SK-N-SH (cell line): ENCODE results near the gene CYP46A1. TPM values are rescaled to one million over a fixed set of nuclear protein-coding genes. Genes with fewer than 3 reads are reported as not detected.

Experiments used
- CTCF ChIA-PET: fragments of 300-600, 350-600 bp; formaldehyde crosslinking; extraction: SDS; loops from one replicate; lab custom pipeline; 2021; lab: Yijun Ruan, JAX
- POLR2A ChIA-PET: fragments of 350-600 bp; sonication (Branson Sonifier 250); formaldehyde crosslinking; extraction: SDS; loops from one replicate; lab custom pipeline; 2020; ENCODE audit warnings: antibody characterized with exemption, inconsistent platforms; lab: Yijun Ruan, JAX
- DNase-seq: peaks from one replicate; pipeline ENCODE4 v3.0.0; 2012
- H2AFZ ChIP-seq: fragments of 200-600 bp; sonication (generic); 2 replicates; pipeline ENCODE4 v1.8.1; 2016; ENCODE audit warnings: antibody characterized with exemption, mild to moderate bottlenecking, low read depth
- H3F3A ChIP-seq: fragments of 200-600 bp; sonication (generic); replicated peaks from 2 replicates; pipeline ENCODE3; 2016; ENCODE audit warnings: antibody characterized with exemption, mild to moderate bottlenecking; ENCODE audit not compliant: insufficient read depth
- H3K27ac ChIP-seq, 2 experiments: fragments of 200-500 bp in 1 of 2; fragments of 200-600 bp in 1 of 2; sonication (Bioruptor generic) in 1 of 2; sonication (generic), shearing (Covaris generic) in 1 of 2; 2 replicates each; pipeline versions ENCODE4 v1.5.1 to v1.6.1; 2014 to 2016; ENCODE audit warnings: low read depth in 2 of 2, inconsistent platforms in 1 of 2, low read length in 1 of 2, mild to moderate bottlenecking in 1 of 2, mixed read lengths in 1 of 2
- H3K27me3 ChIP-seq: fragments of 200-600 bp; sonication (generic), shearing (Covaris generic); 2 replicates; pipeline ENCODE4 v1.6.1; 2016; ENCODE audit warnings: mixed run types; ENCODE audit not compliant: insufficient read depth
- H3K36me3 ChIP-seq, 2 experiments: fragments of 200-500 bp in 1 of 2; fragments of 200-600 bp in 1 of 2; sonication (Bioruptor generic) in 1 of 2; sonication (generic) in 1 of 2; replicated peaks in 1 of 2; 2 replicates each; pipeline versions ENCODE3 to v1.5.1; 2014 to 2016; ENCODE audit warnings: low read length in 1 of 2, mild to moderate bottlenecking in 1 of 2; ENCODE audit not compliant: insufficient read depth in 2 of 2, control insufficient read depth in 1 of 2
- H3K4me1 ChIP-seq, 2 experiments: fragments of 200-500 bp in 1 of 2; fragments of 200-600 bp in 1 of 2; sonication (Bioruptor generic) in 1 of 2; sonication (generic), shearing (Covaris generic) in 1 of 2; 2 replicates each; pipeline versions ENCODE4 v1.5.1 to v1.6.1; 2014 to 2016; ENCODE audit warnings: low read depth in 1 of 2, low read length in 1 of 2, mixed run types in 1 of 2; ENCODE audit not compliant: insufficient read depth in 2 of 2, control insufficient read depth in 1 of 2
- H3K4me2 ChIP-seq: fragments of 200-600 bp; sonication (generic), shearing (Covaris generic); 2 replicates; pipeline ENCODE4 v1.6.1; 2017; ENCODE audit warnings: mixed run types
- H3K4me3 ChIP-seq, 2 experiments: fragments of 200-500 bp in 1 of 2; fragments of 200-600 bp in 1 of 2; sonication (Bioruptor generic) in 1 of 2; sonication (generic), shearing (Covaris generic) in 1 of 2; 2 replicates each; pipeline versions ENCODE4 v1.5.1 to v1.8.1; 2014 to 2016; ENCODE audit warnings: low read depth in 2 of 2, inconsistent platforms in 1 of 2, low read length in 1 of 2, mild to moderate bottlenecking in 1 of 2, mixed read lengths in 1 of 2, moderate library complexity in 1 of 2
- H3K79me2 ChIP-seq: fragments of 200-600 bp; sonication (generic); 2 replicates; pipeline ENCODE4 v1.8.1; 2017; ENCODE audit warnings: mild to moderate bottlenecking; ENCODE audit not compliant: insufficient read depth
- H3K9ac ChIP-seq: fragments of 200-600 bp; sonication (generic); 2 replicates; pipeline ENCODE4 v1.6.1; 2017; ENCODE audit warnings: mixed run types
- H3K9me2 ChIP-seq: fragments of 200-600 bp; sonication (generic); 2 replicates; pipeline ENCODE4 v1.6.1; 2017; ENCODE audit warnings: mixed run types
- H3K9me3 ChIP-seq: fragments of 200-600 bp; sonication (generic); 2 replicates; pipeline ENCODE4 v1.6.1; 2017; ENCODE audit warnings: mixed run types, mild to moderate bottlenecking, moderate library complexity
- H4K20me1 ChIP-seq: fragments of 200-600 bp; sonication (generic); 2 replicates; pipeline ENCODE4 v1.6.1; 2017; ENCODE audit warnings: mild to moderate bottlenecking, mixed run types; ENCODE audit not compliant: insufficient read depth
- ELF1 ChIP-seq: IDR thresholded peaks from 2 replicates; pipeline ENCODE4 v1.4.0; 2012
- FOSL2 ChIP-seq: IDR thresholded peaks from 2 replicates; pipeline ENCODE4 v1.4.0; 2012; ENCODE audit warnings: low read depth, mild to moderate bottlenecking, moderate library complexity, borderline replicate concordance
- FOXM1 ChIP-seq: IDR thresholded peaks from 2 replicates; pipeline ENCODE4 v1.4.0; 2012; ENCODE audit warnings: low read depth, mild to moderate bottlenecking
- JUND ChIP-seq: IDR thresholded peaks from 2 replicates; pipeline ENCODE4 v1.4.0; 2012
- NRF1 ChIP-seq: IDR thresholded peaks from 2 replicates; pipeline ENCODE4 v1.6.1; 2012; ENCODE audit warnings: low read depth, mild to moderate bottlenecking, low read length
- PBX3 ChIP-seq: IDR thresholded peaks from 2 replicates; pipeline ENCODE4; 2012
- REST ChIP-seq: IDR thresholded peaks from 2 replicates; pipeline ENCODE4 v1.6.1; 2012; ENCODE audit warnings: mild to moderate bottlenecking, low read depth, low read length, moderate library complexity
- RFX5 ChIP-seq: IDR thresholded peaks from 2 replicates; pipeline ENCODE4 v1.6.1; 2012; ENCODE audit warnings: mild to moderate bottlenecking, improper control_type of control experiment, low read length
- RXRA ChIP-seq: IDR thresholded peaks from 2 replicates; pipeline ENCODE4 v1.4.0; 2012; ENCODE audit warnings: low read depth, mild to moderate bottlenecking, borderline replicate concordance
- TAF1 ChIP-seq: IDR thresholded peaks from 2 replicates; pipeline ENCODE4 v1.6.1; 2012; ENCODE audit warnings: low read depth, mild to moderate bottlenecking, low read length, moderate library complexity, borderline replicate concordance
- TCF12 ChIP-seq: IDR thresholded peaks from 2 replicates; pipeline ENCODE4 v1.4.0; 2012
- WGBS: methylation state at CpG from one replicate; pipeline ENCODE4 v1.1.6; 2017; ENCODE audit warnings: low lambda C conversion rate; 5-methylcytosine and 5-hydroxymethylcytosine counted together
- polyA plus RNA-seq, 3 experiments: library from polyadenylated mRNA; depleted of rRNA; stranded (reverse); fragments of >200 nt; gene quantifications; 2 replicates each; pipeline ENCODE4 v1.2.3, GENCODE V29; 2012
- TF ChIP-seq, protein P1 (sequence below): fragments of 150-350 bp; IDR thresholded peaks from 2 replicates; pipeline ENCODE4 v1.6.1; 2016; ENCODE audit warnings: mild to moderate bottlenecking, low read depth, low read length

The CYP46A1 gene
- polyA plus RNA-seq, 1 of the 3 experiments (the other 2 are of a cell fraction), result 0.30 TPM

DNA sequence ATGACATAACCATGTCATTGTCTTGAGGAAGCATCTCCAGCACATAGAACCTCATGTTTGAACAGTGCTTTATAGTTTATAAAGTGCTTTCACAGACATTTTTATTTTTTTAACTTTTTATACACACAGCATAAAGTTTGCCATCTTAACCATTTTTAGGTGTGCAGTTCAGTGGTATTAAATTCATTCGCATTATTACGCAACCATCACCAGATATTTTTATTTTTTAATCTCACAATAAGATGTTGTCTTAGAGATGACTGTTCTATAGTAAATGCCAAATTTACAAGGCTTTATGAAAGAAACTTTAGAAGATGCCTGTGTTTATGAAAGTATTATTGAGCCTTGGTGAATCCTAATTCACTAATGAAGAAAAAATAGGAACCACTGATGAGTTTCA, 19.9 kb downstream of the CYP46A1 start:
- DNase-seq, result no peak
- H3K27me3 ChIP-seq, result no peaks in the 10 kb centered on the region
- 78% methylated on average over 2 of the region's 2 CpGs for WGBS

More for the DNA sequence above, 19.9 kb downstream of the CYP46A1 start:
- Histone ChIP-seq H3K4me2 (no peak overlapping the region), H3K79me2 (no peaks in the 10 kb centered on the region), H3K4me1 (no peaks in the 10 kb centered on the region), H3K9ac (no peak overlapping the region), H3K27ac (no peak overlapping the region), H2AFZ (no peak overlapping the region), H3K4me3 (no peak overlapping the region)
- POLR2A ChIA-PET, result no interaction called here
- TF ChIP-seq PBX3 (no peak), JUND (no peak), NRF1 (no peak), REST (no peak), TCF12 (no peak), RFX5 (no peak), FOSL2 (no peak), RXRA (no peak), FOXM1 (no peak), TAF1 (no peak), ELF1 (no peak)
- TF ChIP-seq, protein P1, sequence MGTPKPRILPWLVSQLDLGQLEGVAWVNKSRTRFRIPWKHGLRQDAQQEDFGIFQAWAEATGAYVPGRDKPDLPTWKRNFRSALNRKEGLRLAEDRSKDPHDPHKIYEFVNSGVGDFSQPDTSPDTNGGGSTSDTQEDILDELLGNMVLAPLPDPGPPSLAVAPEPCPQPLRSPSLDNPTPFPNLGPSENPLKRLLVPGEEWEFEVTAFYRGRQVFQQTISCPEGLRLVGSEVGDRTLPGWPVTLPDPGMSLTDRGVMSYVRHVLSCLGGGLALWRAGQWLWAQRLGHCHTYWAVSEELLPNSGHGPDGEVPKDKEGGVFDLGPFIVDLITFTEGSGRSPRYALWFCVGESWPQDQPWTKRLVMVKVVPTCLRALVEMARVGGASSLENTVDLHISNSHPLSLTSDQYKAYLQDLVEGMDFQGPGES, result no peak
- TF ChIP-seq, all 33 proteins: peak for 0
- no peaks in the 10 kb centered on the region for H3K9me2 ChIP-seq
- H3K36me3 ChIP-seq, result no peaks in the 10 kb centered on the region
- H4K20me1 ChIP-seq, result no peaks in the 10 kb centered on the region
- no peaks in the 10 kb centered on the region for H3F3A ChIP-seq
- 0 out of 2 replicates have a peak, but pooled peaks cover 4% of the 10 kb centered on the region for H3K9me3 ChIP-seq
- CTCF ChIA-PET, result interaction anchor here (1.2 kb wide), 1 partner anchor 16 kb away, joined by 3 read pairs; no protein-coding TSS in a partner anchor
